Activated B cell treated with CpG ODN at 0.5 μM for 24 hours (primary cell): ENCODE results near the gene SND1. TPM values are rescaled to one million over a fixed set of nuclear protein-coding genes. Genes with fewer than 3 reads are reported as not detected.

Experiments used
- ATAC-seq: fragments of 200-7000 bp; cut with Tn5 transposase; one replicate; pipeline ENCODE4 v1.10.0; 2021; ENCODE audit warnings: low read depth, mild to moderate bottlenecking, moderate library complexity
- CTCF ChIA-PET: fragments of 350-600 bp; sonication (Branson Sonifier 250); formaldehyde crosslinking; loops from one replicate; lab custom pipeline; 2021; ENCODE audit warnings: antibody characterized with exemption; lab: Charles Lee
- POLR2A ChIA-PET: fragments of 350-600 bp; sonication (Branson Sonifier 250); formaldehyde crosslinking; loops from one replicate; lab custom pipeline; 2021; ENCODE audit warnings: antibody characterized with exemption; lab: Charles Lee
- DNase-seq: peaks from one replicate; pipeline ENCODE4 v3.0.0; 2022
- H3K27ac Mint-ChIP-seq: one replicate; pipeline ENCODE4 v1.8.0; 2020; ENCODE audit warnings: mixed read lengths
- H3K27me3 Mint-ChIP-seq: one replicate; pipeline ENCODE4 v1.8.0; 2021; ENCODE audit warnings: mixed read lengths
- H3K36me3 Mint-ChIP-seq: one replicate; pipeline ENCODE4 v1.8.0; 2021; ENCODE audit warnings: low read depth, mixed read lengths
- H3K4me1 Mint-ChIP-seq: one replicate; pipeline ENCODE4 v1.8.0; 2021; ENCODE audit warnings: mixed read lengths
- H3K4me3 Mint-ChIP-seq: one replicate; pipeline ENCODE4 v1.8.0; 2020; ENCODE audit warnings: mild to moderate bottlenecking, mixed read lengths
- H3K9me3 Mint-ChIP-seq: one replicate; pipeline ENCODE4 v1.8.0; 2020; ENCODE audit warnings: mixed read lengths
- intact Hi-C: fragments of 100-400 bp; cut with micrococcal nuclease; formaldehyde crosslinking; loops from one replicate; pipeline ENCODE4 v1.15.1; 2024
- total RNA-seq: library from RNA; stranded (reverse); gene quantifications from 2 replicates; pipeline ENCODE4 v1.2.3, GENCODE V29; 2022
- TF ChIP-seq, protein P1 (sequence below): fragments of 200-600 bp; IDR thresholded peaks from one replicate; pipeline ENCODE4 v1.8.0; 2022; ENCODE audit warnings: antibody characterized with exemption, mild to moderate bottlenecking

Gene SND1
- total RNA-seq, 1 donor from 2014 or later = 215 TPM

DNA sequence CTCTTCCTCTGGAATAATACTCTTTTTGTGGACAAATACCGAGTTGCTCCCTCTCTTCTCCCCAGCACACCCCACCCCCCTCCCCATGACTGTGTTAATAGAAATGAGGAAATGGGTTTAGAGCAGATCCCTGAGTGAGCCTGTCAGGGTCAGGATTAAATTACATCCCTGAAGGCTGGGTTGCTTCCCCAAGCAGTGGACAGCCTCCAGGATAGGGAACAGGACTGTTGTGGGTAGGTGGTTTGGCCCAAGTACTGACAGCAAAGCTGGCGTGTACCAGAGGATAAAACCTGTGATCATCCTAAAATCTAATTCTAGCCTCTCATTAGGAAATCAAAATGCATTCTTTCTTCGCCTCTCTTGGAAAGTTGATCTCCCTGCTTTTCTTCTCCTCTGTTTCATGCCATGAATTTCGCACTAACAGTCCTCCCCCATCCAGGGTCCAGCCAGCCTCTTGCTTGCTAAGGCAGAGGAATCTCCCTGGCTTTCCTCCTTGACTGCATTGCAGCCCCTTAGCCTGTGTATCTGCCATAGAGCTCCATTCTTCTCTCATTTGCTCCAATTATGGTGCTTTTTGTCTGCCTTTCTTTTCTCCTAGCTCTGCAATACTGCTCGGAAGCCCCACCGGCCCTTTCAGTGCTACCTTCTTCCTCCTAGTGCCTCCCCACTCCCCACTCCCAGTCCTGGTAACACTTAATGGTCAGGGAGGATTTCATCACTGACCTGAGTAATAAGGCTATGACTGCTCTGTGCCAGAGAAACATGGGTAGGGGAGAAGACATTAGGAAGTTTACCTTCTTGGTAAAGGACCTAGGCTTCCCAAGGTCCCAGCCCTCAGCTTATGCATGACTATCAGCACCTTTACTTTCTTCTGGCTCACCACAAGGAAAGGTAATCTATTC is 370.9 kb downstream of the SND1 start:
- POLR2A ChIA-PET = interaction anchor here (0.5 to 0.6 kb wide), 2 partner anchors 8 to 1069 kb away, joined by 4 to 5 read pairs; no protein-coding TSS in a partner anchor

DNA sequence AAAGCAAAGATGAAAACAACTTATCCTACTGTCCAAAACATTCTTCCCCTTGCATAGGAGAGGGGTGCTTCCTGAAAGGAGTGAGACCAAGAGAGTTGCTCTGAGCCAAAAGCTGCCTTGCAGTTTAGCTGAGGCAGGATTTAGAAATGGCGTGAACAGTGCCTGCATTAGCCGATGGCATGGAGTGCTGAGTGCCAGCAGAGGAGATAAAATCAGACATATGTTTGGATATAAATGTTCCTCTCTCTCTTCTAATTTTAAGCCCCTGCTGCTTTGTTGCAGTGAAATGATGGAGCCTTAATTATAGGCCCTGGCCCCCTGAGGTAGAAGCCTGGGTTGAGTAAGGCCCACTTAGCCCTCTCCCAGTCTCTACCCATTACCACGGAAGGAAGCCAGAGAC is 372.2 kb downstream of the SND1 start:
- Mint-ChIP-seq H3K4me3 (no peak overlapping the region), H3K4me1 (no peaks in the 10 kb centered on the region), H3K27ac (no peak overlapping the region), H3K36me3 (peaks cover 35% of the 10 kb centered on the region), H3K27me3 (no peaks in the 10 kb centered on the region), H3K9me3 (no peaks in the 10 kb centered on the region)
- TF ChIP-seq, protein P1, sequence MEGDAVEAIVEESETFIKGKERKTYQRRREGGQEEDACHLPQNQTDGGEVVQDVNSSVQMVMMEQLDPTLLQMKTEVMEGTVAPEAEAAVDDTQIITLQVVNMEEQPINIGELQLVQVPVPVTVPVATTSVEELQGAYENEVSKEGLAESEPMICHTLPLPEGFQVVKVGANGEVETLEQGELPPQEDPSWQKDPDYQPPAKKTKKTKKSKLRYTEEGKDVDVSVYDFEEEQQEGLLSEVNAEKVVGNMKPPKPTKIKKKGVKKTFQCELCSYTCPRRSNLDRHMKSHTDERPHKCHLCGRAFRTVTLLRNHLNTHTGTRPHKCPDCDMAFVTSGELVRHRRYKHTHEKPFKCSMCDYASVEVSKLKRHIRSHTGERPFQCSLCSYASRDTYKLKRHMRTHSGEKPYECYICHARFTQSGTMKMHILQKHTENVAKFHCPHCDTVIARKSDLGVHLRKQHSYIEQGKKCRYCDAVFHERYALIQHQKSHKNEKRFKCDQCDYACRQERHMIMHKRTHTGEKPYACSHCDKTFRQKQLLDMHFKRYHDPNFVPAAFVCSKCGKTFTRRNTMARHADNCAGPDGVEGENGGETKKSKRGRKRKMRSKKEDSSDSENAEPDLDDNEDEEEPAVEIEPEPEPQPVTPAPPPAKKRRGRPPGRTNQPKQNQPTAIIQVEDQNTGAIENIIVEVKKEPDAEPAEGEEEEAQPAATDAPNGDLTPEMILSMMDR = no peak
- DNase-seq (no peak), ATAC-seq (no peak)
- ChIA-PET CTCF (interaction anchor here (0.8 kb wide), 1 partner anchor 12 kb away, joined by 3 read pairs; no protein-coding TSS in a partner anchor), POLR2A (no interaction called here)
- intact Hi-C loops = no loop called here

More for the DNA sequence above, 370.9 kb downstream of the SND1 start:
- H3K27ac Mint-ChIP-seq = no peak overlapping the region
- peaks cover 36% of the 10 kb centered on the region for H3K36me3 Mint-ChIP-seq
- CTCF ChIA-PET = no interaction called here
- H3K4me3 Mint-ChIP-seq = no peak overlapping the region
- ATAC-seq (no peak), DNase-seq (no peak)
- H3K4me1 Mint-ChIP-seq = no peaks in the 10 kb centered on the region
- no peaks in the 10 kb centered on the region for H3K9me3 Mint-ChIP-seq
- TF ChIP-seq, protein P1 = no peak
- intact Hi-C loops = no loop called here
- no peaks in the 10 kb centered on the region for H3K27me3 Mint-ChIP-seq

DNA sequence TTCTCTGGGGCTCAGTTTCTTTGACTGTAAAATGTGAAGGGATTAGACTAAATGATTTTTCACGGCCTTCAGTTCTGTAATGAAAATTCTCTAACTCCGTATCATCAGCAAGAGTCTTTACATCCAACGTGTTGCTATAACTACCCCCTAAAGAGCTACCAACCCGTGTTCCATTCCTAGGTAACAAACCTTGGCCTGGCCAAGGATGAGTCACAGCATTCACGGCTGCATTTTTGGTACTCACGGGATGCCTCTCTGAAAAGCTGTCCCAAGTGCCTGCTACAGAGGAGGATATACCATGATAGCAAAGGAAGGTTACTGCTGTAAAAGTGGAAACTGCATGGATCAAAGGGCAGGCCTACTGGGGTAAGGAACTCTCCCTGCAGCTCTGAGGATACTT is 373.4 kb downstream of the SND1 start:
- intact Hi-C loops = no loop called here
- H3K4me1 Mint-ChIP-seq = peaks cover 3% of the 10 kb centered on the region
- ChIA-PET POLR2A (no interaction called here), CTCF (no interaction called here)
- peaks cover 4% of the 10 kb centered on the region for H3K27me3 Mint-ChIP-seq
- no peak overlapping the region for H3K4me3 Mint-ChIP-seq
- peaks cover 34% of the 10 kb centered on the region for H3K36me3 Mint-ChIP-seq
- no peak for ATAC-seq
- H3K27ac Mint-ChIP-seq = no peak overlapping the region
- no peak for DNase-seq
- TF ChIP-seq, protein P1 = no peak
- H3K9me3 Mint-ChIP-seq = no peaks in the 10 kb centered on the region

DNA sequence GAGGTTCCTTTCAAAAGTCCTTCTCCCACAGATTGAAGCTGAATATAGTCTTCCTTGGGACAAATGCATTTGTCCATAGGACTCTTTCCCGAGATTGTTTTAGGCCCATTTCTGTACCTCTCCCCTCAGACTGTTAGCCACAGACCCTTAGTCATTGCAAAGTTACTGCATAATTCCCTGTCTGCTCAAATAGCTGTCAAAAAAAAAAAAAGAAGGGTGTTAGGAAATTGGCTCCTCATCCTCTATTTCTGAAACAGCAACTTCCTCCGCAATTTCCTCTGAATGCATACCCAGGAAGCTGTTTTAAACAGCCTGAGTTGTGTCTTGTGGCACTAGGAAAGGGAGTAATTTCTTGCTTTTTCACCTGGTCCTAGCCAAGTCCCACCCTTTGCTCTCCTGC is 373.8 kb downstream of the SND1 start:
- intact Hi-C loops = no loop called here

DNA sequence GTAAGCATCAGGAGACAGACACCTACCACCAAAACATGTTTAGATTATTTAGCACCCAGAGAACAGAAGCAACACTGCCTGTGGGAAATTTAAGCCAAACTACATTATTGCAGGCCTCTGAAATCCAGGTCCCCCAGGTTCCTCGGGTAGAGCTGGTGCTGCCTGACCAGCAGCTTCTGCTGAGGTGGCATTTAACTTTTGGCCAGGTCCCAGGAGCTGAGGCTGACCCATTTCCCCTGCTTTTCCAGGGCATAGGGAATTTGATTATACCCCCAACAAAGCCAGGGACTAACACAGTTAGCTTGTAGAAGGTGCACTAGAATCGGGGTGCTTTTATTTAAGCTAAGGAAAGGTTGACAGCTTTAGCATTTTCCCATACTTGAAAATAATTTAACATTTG is 374.6 kb downstream of the SND1 start:
- DNase-seq (no peak), ATAC-seq (no peak)
- Mint-ChIP-seq H3K4me1 (peaks cover 7% of the 10 kb centered on the region), H3K9me3 (no peaks in the 10 kb centered on the region), H3K4me3 (no peak overlapping the region), H3K27ac (no peak overlapping the region), H3K27me3 (peaks cover 4% of the 10 kb centered on the region), H3K36me3 (peaks cover 25% of the 10 kb centered on the region)
- POLR2A ChIA-PET = no interaction called here
- CTCF ChIA-PET = interaction anchor here (1.1 kb wide), 1 partner anchor 182 kb away, joined by 3 read pairs; no protein-coding TSS in a partner anchor
- TF ChIP-seq, protein P1 = no peak
- intact Hi-C loops = no loop called here

More for the DNA sequence above, 373.8 kb downstream of the SND1 start:
- H3K4me3 Mint-ChIP-seq = no peak overlapping the region
- TF ChIP-seq, protein P1 = no peak
- CTCF ChIA-PET = no interaction called here
- peaks cover 30% of the 10 kb centered on the region for H3K36me3 Mint-ChIP-seq
- H3K4me1 Mint-ChIP-seq = peaks cover 7% of the 10 kb centered on the region
- H3K27ac Mint-ChIP-seq = no peak overlapping the region
- no peak for ATAC-seq
- DNase-seq = no peak
- H3K9me3 Mint-ChIP-seq = no peaks in the 10 kb centered on the region
- POLR2A ChIA-PET = no interaction called here
- peaks cover 4% of the 10 kb centered on the region for H3K27me3 Mint-ChIP-seq
